ENCODE data around the gene CNTNAP2.

Gene CNTNAP2

GRCh38 chr7:147639751-147640150 is 1523.2 kb downstream of the CNTNAP2 start:
- no peak overlapping the region for H3K4me3 ChIP-seq (replicated peaks; ENCODE audit: low read depth, low read length)
- no peak for TF ChIP-seq CTCF (IDR thresholded peaks at IDR 0.05; ENCODE audit: low read depth, low read length, missing control alignments)
- DNase-seq (ENCODE audit: extremely low read depth, low read depth), result no peak

GRCh38 chr7:147640821-147641220 is 1524.2 kb downstream of the CNTNAP2 start:
- H3K4me3 ChIP-seq (replicated peaks; ENCODE audit: low read depth, low read length), result no peak overlapping the region
- no peak for DNase-seq (ENCODE audit: extremely low read depth, low read depth)
- TF ChIP-seq CTCF (IDR thresholded peaks at IDR 0.05; ENCODE audit: low read depth, low read length, missing control alignments), result no peak

GRCh38 chr7:147646568-147646967 is 1530.0 kb downstream of the CNTNAP2 start:
- H3K4me3 ChIP-seq (replicated peaks; ENCODE audit: low read depth, low read length), result no peak overlapping the region
- DNase-seq (ENCODE audit: extremely low read depth, low read depth), result no peak
- no peak for TF ChIP-seq CTCF (IDR thresholded peaks at IDR 0.05; ENCODE audit: low read depth, low read length, missing control alignments)

- no peak overlapping the region for H3K4me3 ChIP-seq (replicated peaks; ENCODE audit: low read depth, low read length)
- no peak for TF ChIP-seq CTCF (IDR thresholded peaks at IDR 0.05; ENCODE audit: low read depth, low read length, missing control alignments)
These were observed 1534.4 kb downstream of the CNTNAP2 start for GRCh38 chr7:147650991-147651390.

GRCh38 chr7:147651601-147652000 is 1535.0 kb downstream of the CNTNAP2 start:
- H3K4me3 ChIP-seq (replicated peaks; ENCODE audit: low read depth, low read length), result no peak overlapping the region
- no peak for TF ChIP-seq CTCF (IDR thresholded peaks at IDR 0.05; ENCODE audit: low read depth, low read length, missing control alignments)
- DNase-seq (ENCODE audit: extremely low read depth, low read depth), result no peak

More at GRCh38 chr7:147650991-147651390, 1534.4 kb downstream of the CNTNAP2 start:
- no peak for DNase-seq (ENCODE audit: extremely low read depth, low read depth)

GRCh38 chr7:147653456-147653855 is 1536.9 kb downstream of the CNTNAP2 start:
- no peak for DNase-seq (ENCODE audit: extremely low read depth, low read depth)
- no peak for TF ChIP-seq CTCF (IDR thresholded peaks at IDR 0.05; ENCODE audit: low read depth, low read length, missing control alignments)
- no peak overlapping the region for H3K4me3 ChIP-seq (replicated peaks; ENCODE audit: low read depth, low read length)

GRCh38 chr7:147658392-147658967 is 1541.9 kb downstream of the CNTNAP2 start:
- DNase-seq (ENCODE audit: extremely low read depth, low read depth), result no peak
- TF ChIP-seq CTCF (IDR thresholded peaks at IDR 0.05; ENCODE audit: low read depth, low read length, missing control alignments), result no peak
- no peak overlapping the region for H3K4me3 ChIP-seq (replicated peaks; ENCODE audit: low read depth, low read length)
